NT2/D1 (cell line): ENCODE measurements around the gene PTGIR.
A peak's percentile ranks its signal among the peaks of the same experiment; 100 is the strongest.

Experiments used
- DNase-seq: peaks from one replicate; pipeline ENCODE4 v3.0.0-alpha.2; 2011; ENCODE audit warnings: low read depth, low spot score
- H3K27me3 ChIP-seq: 2 replicates; pipeline ENCODE4 v1.6.0; 2011; ENCODE audit warnings: mild to moderate bottlenecking; ENCODE audit not compliant: insufficient read length, insufficient read depth
- H3K36me3 ChIP-seq: 2 replicates; pipeline ENCODE4 v1.6.1; 2011; ENCODE audit warnings: mild to moderate bottlenecking, low read length, mixed read lengths; ENCODE audit not compliant: insufficient read depth, insufficient read length
- H3K4me1 ChIP-seq: 2 replicates; pipeline ENCODE4 v1.5.1; 2011; ENCODE audit not compliant: insufficient read depth, insufficient read length
- H3K4me3 ChIP-seq: 2 replicates; pipeline ENCODE4 v1.5.1; 2011; ENCODE audit warnings: low read depth; ENCODE audit not compliant: insufficient read length
- H3K9ac ChIP-seq: 2 replicates; pipeline ENCODE4 v1.6.0; 2011; ENCODE audit warnings: low read depth; ENCODE audit not compliant: insufficient read length
- H3K9me3 ChIP-seq: 2 replicates; pipeline ENCODE4 v1.5.1; 2011; ENCODE audit warnings: mild to moderate bottlenecking, low read length; ENCODE audit not compliant: insufficient read depth
- SUZ12 ChIP-seq: IDR thresholded peaks from 2 replicates; pipeline ENCODE4 v1.6.1; 2011; ENCODE audit not compliant: insufficient read length, insufficient read depth; ENCODE audit errors: extremely low read depth
- YY1 ChIP-seq: IDR thresholded peaks from 2 replicates; pipeline ENCODE4 v1.6.1; 2011; ENCODE audit not compliant: insufficient read length, insufficient read depth
- ZNF274 ChIP-seq: IDR thresholded peaks from 2 replicates; pipeline ENCODE4 v1.6.1; 2011; ENCODE audit warnings: mild to moderate bottlenecking, low read depth, low read length

PTGIR gene

DNA sequence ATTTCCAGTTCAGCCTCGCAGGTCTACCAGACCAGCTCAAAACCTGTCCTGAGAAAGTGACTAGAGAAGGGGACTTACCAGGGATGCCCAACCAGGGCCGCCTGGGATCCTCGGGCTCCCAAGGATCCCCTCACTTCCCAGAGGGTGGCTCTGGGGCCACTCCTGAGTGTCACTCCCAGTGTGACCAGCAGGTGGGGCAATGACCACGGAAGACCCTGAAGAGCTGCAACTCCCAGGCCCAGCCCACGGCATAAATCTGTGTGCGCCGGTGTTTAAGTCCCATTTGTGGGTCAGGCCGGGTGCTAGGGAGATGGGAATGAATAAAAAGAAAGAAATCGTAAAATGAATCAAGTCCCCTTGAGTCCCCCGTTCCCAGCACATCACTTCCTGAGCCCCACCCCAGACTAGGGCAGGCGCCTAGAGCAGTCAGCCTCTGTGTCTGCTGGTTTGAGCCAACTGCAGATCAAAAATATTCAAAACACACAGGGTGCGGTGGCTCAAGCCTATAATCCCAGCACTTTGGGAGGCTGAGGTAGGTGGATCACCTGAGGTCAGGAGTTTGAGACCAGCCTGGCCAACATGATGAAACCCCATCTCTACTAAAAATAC, 10.7 kb downstream of the PTGIR start:
- Histone ChIP-seq H3K36me3 (peaks cover 17% of the 10 kb centered on the region), H3K4me1 (peaks cover 11% of the 10 kb centered on the region), H3K27me3 (peaks cover 3% of the 10 kb centered on the region), H3K9ac (peak overlapping the region; percentile 32), H3K4me3 (no peak overlapping the region), H3K9me3 (no peaks in the 10 kb centered on the region)
- peak; percentile 48 for DNase-seq
- TF ChIP-seq YY1 (no peak), SUZ12 (no peak), ZNF274 (no peak)

DNA sequence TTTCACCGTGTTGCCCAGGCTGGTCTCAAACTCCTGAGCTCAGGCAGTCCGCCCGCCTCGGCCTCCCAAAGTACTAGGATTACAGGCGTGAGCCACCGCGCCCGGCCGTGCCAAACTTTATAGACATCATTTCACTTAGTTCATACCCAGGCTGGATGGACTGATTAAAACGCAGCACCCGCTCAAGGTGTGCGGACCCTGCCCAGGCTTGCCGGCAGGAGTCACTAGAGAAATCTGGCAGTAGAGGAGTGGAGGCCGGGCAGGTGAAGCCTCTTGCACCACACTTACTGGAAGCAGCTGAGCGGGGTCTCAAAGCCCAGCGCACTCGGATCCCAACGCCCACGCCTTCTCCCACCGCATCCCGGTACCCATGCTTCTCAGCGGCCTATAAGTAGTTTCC, 11.4 kb downstream of the PTGIR start:
- H3K4me1 ChIP-seq = peaks cover 8% of the 10 kb centered on the region
- no peak for DNase-seq
- H3K27me3 ChIP-seq = peaks cover 3% of the 10 kb centered on the region
- no peak overlapping the region for H3K9ac ChIP-seq
- no peak overlapping the region for H3K4me3 ChIP-seq
- TF ChIP-seq YY1 (no peak), SUZ12 (no peak), ZNF274 (no peak)
- no peaks in the 10 kb centered on the region for H3K9me3 ChIP-seq
- H3K36me3 ChIP-seq = peaks cover 24% of the 10 kb centered on the region

DNA sequence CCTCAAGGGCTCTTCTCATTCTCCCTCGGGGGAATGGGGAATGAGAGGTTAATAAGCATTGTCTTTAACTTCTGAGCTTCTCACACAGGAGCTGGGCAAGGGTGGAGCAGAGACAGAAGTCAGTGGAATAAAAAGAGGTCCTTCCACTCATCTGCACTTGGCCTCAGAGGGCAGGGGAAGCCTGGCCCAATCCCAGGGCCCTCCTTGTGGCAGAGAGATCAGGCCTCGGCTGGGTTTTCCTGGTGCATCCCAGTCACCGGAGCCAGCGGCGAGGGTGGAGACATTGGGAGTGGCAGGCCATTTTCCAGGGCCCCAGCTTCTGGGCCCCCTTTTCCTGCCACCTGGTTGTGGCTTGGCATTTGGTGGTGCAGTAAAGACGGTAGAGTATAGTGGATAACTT, 13.1 kb downstream of the PTGIR start:
- no peak overlapping the region for H3K9ac ChIP-seq
- H3K4me1 ChIP-seq = peaks cover 10% of the 10 kb centered on the region
- H3K27me3 ChIP-seq = peaks cover 2% of the 10 kb centered on the region
- H3K36me3 ChIP-seq = peaks cover 42% of the 10 kb centered on the region
- no peaks in the 10 kb centered on the region for H3K9me3 ChIP-seq
- no peak overlapping the region for H3K4me3 ChIP-seq
- DNase-seq = no peak
- TF ChIP-seq ZNF274 = no peak
- TF ChIP-seq SUZ12 = no peak
- no peak for TF ChIP-seq YY1

DNA sequence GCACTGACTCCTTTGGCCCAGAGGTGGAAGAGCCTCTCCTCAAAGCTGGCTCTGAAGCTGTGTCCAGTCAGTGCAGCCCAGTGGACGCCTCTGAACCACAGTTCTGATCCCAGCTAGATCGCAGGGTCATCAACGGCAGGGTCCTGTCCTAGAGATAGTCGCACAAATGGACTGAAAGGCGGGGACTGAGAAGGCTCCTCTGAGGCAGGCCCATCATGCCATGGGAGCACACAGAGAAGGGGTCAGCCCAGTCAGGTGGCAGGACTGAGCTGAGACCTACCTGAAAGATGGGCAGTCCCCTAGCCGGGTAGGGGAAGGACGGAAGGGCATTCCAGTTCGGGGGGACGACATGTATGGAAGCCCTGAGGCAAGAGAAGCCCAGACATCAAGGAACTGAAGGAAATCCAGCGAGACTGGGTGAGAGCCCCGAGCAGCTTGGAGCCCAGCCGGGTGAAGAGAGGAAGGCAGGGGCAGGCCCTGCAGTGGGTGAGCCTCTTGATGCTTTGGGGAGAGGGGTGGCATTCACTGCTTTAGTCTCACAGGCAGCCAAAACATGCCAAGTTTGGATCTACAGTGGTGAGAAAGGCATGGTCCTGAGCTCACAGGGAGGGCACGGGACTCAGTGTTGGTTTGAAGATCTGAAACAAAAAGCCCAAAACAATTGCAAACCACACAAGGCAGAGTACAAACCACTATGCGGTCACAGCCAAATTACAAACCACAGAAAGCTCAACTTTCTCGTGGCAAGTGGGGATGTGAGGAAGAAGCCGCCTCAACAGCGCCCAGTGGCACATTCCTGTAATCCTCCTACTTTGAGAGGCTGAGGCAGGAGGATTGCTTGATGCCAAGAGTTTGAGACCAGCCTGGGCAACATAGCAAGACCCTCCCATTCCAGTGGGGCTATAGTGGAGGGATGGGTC, 13.8 kb downstream of the PTGIR start:
- Histone ChIP-seq H3K4me3 (no peak overlapping the region), H3K36me3 (peaks cover 48% of the 10 kb centered on the region), H3K27me3 (no peaks in the 10 kb centered on the region), H3K9me3 (no peaks in the 10 kb centered on the region), H3K4me1 (peaks cover 8% of the 10 kb centered on the region), H3K9ac (no peak overlapping the region)
- DNase-seq = no peak
- TF ChIP-seq YY1 = no peak
- TF ChIP-seq ZNF274 = no peak
- no peak for TF ChIP-seq SUZ12

DNA sequence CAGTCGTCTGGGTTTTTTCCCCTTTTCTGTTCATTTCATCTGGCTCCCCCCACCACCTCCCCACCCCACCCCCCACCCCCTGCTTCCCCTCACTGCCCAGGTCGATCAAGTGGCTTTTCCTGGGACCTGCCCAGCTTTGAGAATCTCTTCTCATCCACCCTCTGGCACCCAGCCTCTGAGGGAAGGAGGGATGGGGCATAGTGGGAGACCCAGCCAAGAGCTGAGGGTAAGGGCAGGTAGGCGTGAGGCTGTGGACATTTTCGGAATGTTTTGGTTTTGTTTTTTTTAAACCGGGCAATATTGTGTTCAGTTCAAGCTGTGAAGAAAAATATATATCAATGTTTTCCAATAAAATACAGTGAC, 14.5 kb downstream of the PTGIR start:
- H3K4me1 ChIP-seq = peaks cover 8% of the 10 kb centered on the region
- H3K4me3 ChIP-seq = no peak overlapping the region
- no peaks in the 10 kb centered on the region for H3K9me3 ChIP-seq
- peaks cover 56% of the 10 kb centered on the region for H3K36me3 ChIP-seq
- H3K9ac ChIP-seq = no peak overlapping the region
- no peak for DNase-seq
- no peak for TF ChIP-seq SUZ12
- no peak for TF ChIP-seq ZNF274
- TF ChIP-seq YY1 = no peak
- H3K27me3 ChIP-seq = no peaks in the 10 kb centered on the region

DNA sequence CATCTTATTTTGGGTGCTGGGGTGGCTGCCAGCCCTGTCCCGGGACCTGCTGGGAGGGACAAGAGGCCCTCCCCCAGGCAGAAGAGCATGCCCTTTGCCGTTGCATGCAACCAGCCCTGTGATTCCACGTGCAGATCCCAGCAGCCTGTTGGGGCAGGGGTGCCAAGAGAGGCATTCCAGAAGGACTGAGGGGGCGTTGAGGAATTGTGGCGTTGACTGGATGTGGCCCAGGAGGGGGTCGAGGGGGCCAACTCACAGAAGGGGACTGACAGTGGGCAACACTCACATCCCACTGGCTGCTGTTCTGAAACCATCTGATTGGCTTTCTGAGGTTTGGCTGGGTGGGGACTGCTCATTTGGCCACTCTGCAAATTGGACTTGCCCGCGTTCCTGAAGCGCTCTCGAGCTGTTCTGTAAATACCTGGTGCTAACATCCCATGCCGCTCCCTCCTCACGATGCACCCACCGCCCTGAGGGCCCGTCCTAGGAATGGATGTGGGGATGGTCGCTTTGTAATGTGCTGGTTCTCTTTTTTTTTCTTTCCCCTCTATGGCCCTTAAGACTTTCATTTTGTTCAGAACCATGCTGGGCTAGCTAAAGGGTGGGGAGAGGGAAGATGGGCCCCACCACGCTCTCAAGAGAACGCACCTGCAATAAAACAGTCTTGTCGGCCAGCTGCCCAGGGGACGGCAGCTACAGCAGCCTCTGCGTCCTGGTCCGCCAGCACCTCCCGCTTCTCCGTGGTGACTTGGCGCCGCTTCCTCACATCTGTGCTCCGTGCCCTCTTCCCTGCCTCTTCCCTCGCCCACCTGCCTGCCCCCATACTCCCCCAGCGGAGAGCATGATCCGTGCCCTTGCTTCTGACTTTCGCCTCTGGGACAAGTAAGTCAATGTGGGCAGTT, 15.1 kb downstream of the PTGIR start:
- Histone ChIP-seq H3K9me3 (no peaks in the 10 kb centered on the region), H3K9ac (no peak overlapping the region), H3K27me3 (no peaks in the 10 kb centered on the region), H3K4me3 (no peak overlapping the region), H3K4me1 (peaks cover 8% of the 10 kb centered on the region), H3K36me3 (peaks cover 60% of the 10 kb centered on the region)
- no peak for DNase-seq
- TF ChIP-seq SUZ12 = no peak
- no peak for TF ChIP-seq ZNF274
- no peak for TF ChIP-seq YY1
